ENCODE results near the gene VWC2L.

The VWC2L gene

GRCh38 chr2:214628091-214628490 is 217.2 kb downstream of the VWC2L start:
- no peak overlapping the region for H3K27ac ChIP-seq
- ChIA-PET POLR2A (ENCODE audit: low non-redundant PET) (no interaction called here), CTCF (no interaction called here)
- no peak for TF ChIP-seq CTCF (conservative IDR thresholded peaks at IDR 0.05; ENCODE audit: low read depth)
- DNase-seq (ENCODE audit: low spot score) = no peak

All from RWPE1 (cell line).